ENCODE data around the gene SSH3. TPM values are rescaled to one million over a fixed set of nuclear protein-coding genes. Genes with fewer than 3 reads are reported as not detected.
"Not testable (repeated sequence)": the region's sequence is repeated elsewhere in the genome, so short reads cannot be mapped to it uniquely, and the experiment has no call there.

The SSH3 gene
- total RNA-seq, 1 donor from 2014 or later = 7.6 TPM

DNA sequence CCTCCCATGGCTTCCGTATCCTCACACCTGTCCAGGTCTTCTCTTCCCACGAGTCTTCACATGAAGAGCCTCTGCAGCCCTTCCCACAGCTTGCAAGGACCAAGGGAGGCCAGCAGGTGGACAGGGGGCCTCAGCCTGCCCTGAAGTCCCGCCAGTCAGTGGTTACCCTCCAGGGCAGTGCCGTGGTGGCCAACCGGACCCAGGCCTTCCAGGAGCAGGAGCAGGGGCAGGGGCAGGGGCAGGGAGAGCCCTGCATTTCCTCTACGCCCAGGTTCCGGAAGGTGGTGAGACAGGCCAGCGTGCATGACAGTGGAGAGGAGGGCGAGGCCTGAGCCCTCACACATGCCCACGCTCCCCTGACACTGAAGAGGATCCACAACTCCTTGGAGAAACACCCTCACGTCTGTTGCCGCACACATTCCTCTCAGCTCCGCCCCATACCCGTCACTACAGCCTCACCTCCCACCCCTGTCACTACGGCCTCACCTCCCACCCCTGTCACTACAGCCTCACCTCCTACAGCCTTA lies 8.3 kb downstream of the SSH3 start:
- no peak for DNase-seq (ENCODE audit: low read depth, low spot score)

DNA sequence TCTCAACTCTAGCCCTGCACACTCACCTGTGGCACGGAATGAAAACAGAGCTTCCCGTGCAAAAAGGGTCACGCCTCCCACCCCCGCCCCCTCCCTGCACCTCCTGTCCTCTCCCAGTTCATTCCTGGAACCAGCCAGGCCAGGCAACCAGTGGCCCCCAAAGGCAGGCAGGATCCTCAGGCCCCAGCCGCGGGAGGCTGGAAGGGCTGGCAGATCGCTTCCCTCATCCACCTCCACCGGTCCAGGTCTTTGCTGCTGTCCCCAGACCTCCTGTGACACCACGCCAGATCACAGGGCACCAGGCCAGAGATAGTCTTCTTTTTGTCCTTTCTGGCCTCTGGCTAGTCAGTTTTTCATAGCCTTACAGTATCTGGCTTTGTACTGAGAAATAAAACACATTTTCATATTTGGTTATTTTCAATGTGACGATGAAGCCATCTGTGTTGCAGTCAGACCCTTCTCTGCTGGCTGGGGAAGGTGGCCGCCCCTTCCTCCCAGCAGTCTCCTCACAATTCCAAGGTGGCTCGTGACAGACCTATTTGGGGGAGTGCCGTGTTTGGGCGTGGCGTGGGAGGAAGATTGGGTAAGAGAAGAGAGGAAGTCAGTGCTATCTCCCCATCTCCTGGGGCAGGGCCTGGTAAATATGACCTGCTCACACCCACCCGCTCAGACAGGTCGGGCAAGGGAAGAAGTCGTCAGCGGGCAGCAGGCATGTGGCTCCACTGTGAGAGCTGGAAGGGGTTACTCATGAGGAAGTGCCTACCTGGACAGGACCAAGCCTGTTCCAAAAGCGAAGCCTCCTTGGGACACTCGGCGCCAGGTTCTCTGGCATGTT lies 9.1 kb downstream of the SSH3 start:
- no peak for DNase-seq (ENCODE audit: low read depth, low spot score)

DNA sequence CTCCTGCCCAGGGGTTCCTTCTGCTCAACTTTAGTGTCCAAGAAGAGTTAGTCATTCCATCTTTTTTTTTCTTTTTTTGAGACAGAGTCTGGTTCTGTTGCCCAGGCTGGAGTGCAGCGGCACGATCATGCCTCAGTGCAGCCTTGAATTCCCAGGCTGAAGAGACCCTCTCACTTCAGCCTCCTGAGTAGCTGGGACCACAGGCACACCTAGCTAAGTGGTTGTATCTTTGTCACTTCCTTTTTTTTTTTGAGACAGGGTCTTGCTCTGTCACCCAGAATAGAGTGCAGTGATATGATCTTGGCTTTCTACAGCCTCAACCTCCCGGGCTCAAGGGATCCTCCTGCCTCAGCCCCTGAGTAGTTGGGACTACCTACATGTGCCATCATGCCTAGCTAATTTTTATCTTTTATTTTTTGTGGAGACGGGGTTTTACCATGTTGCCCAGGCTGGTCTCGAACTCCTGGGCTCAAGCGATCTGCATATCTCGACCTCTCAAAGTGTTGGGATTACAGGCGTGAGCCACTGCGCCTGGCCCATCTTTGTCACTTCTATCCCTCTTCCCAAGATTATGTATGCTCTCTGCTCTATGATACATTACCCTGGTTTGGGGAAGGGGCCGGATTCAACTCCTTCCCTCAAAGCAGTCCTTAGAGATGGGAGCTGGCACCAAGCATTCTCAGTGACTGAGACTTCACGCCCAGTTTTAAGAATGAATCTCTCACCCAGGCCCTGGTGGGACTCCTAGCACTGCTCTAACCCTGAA lies 10.0 kb downstream of the SSH3 start:
- no peak for DNase-seq (ENCODE audit: low read depth, low spot score)

DNA sequence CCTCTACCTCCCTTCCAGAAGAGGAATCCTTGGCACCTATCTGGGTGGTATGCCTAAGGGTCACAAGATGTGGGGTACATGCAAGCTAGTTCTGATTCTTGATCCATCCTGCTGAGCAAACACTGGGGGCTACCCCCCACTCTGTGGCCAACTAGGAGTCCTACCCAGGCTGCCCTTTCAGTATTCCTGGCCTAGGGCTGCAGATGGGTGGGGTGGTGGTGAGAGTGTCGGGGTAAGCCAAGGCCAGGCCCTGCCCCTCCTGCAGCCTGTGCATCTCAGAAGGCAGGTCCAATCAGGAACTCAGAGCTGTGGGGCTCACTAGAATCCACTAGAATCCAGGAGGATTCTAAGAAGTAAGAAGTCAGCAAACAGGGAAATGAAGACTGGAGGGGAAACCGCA lies 10.9 kb downstream of the SSH3 start:
- no peak for DNase-seq (ENCODE audit: low read depth, low spot score)

- DNase-seq (ENCODE audit: low read depth, low spot score) = no peak
These were observed 12.1 kb downstream of the SSH3 start for GRCh38 chr11:67315325-67315909.

- DNase-seq (ENCODE audit: low read depth, low spot score) = no peak
These were observed 13.5 kb downstream of the SSH3 start for GRCh38 chr11:67316882-67317204.

- peak; percentile 57 for DNase-seq (ENCODE audit: low read depth, low spot score)
These were observed 14.0 kb downstream of the SSH3 start for GRCh38 chr11:67317205-67317887.

DNA sequence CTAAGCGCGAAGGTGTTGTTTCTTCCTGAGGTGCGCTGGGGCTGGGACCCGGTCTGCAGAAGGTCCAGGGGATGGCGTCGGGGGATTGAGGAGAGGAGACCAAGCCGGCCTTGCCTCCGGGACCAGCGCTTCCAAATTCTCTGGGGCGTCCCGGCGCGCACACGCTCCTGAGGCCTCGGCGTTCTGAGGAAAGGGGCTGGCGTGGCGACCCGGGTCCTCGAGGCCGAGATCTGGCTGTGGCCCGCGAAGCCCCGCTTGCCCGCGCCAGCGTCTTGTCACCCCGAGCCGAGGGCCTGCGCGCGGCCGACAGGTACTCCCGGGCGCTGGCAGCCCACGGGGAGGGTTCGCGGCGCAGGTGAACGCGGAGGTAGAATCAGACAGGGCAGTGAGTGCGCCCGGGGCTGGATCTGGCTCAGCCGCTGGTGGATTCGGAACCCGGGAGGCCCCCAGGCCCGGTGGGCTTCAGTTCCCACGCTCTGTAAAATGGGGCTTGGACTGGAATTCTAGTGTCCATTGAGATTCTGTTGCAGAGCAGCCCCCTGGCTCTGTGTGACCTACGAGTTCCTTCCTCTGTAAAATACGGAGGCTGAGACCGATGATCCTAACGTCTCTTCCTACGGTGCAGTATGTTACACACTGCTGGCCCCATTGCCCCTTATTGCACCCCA lies 14.7 kb downstream of the SSH3 start:
- no peak for DNase-seq (ENCODE audit: low read depth, low spot score)

DNA sequence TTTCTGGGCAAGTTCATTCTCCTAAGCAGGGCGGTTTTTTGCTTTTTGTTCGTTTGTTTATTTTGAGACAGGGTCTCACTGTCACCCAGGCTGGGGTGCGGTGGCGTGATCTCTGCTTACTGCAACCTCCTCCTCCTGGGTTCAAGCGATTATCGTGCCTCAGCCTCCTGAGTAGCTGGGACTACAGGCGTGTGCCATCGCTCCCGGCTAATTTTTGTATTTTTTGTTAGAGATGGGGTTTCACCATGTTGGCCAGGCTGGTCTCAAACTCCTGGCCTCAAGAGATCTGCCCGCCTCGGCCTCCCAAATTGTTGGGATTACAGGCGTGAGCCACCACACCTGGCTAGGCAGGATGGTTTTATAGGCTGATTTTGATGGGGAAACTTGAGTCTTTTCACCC lies 15.5 kb downstream of the SSH3 start:
- not testable (repeated sequence) for DNase-seq (ENCODE audit: low read depth, low spot score)

GRCh38 chr11:67320011-67320410 lies 16.7 kb downstream of the SSH3 start:
- no peak for DNase-seq (ENCODE audit: low read depth, low spot score)

DNA sequence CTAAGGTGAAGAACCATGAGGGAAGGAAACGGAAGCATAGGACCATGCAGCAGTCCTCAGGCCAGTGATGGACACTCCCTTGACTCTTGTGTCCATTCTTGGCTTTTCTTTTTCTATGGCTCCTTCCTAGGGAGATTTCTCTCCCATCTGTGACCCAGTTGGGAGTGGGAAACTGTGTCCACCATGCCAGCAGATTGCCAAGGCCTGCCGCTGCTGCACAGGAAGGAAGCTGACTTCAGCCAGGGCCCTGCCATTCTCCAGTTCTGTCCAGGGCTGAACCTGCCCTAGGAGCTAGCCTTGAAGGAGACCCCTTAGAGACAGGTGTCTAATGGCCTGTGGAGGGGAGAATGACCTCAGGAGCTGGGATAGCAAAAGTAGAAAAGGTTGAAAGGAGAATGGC lies 17.4 kb downstream of the SSH3 start:
- DNase-seq (ENCODE audit: low read depth, low spot score) = no peak

DNA sequence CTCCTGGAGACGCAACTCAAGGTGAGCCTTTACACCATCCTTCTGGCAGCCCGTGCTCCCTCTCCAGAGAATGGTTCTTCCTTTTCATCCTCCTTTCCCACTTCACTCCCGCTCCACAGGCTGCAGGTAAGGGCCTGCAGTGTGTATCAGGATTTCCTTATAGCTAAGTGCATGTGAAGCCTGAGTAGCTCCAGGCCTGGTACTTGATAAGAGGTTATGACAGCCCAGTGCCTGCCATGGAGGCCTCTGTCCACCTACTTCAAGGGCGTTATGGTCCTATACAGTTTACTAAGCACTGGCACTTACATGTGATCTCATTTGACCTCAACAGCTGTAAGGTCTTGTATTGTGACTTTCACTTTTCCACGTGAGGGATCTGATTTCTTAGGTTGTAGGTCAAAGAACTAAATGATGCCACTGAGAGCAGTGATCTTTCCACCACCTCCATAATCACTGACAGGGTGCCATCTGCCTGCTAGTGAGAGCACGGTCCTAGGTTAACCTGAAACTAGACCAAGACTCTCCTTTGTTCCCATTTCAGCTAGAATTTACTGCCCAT lies 18.1 kb downstream of the SSH3 start:
- DNase-seq (ENCODE audit: low read depth, low spot score) = no peak

GRCh38 chr11:67322049-67322448 lies 18.7 kb downstream of the SSH3 start:
- DNase-seq (ENCODE audit: low read depth, low spot score) = no peak

DNA sequence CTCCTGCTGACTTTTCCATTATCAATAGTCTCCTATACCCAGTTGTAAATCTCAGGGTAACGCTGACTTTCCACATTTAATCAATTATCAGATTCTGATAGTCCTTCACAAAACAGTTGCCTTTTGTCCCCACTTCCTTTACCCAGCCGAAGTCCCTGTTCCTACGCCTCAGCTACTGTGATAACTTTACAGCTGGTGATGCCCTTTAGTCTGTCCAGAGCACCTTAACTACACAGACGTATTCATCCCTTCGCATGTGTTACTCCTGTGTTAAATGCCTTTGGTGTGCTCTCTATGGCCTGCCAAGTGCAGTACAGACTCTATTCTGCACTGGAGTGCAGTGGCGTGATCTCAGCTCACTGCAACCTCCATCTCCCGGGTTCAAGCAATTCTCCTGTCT lies 20.2 kb downstream of the SSH3 start:
- DNase-seq (ENCODE audit: low read depth, low spot score) = no peak

GRCh38 chr11:67332081-67332691 lies 28.9 kb downstream of the SSH3 start:
- DNase-seq (ENCODE audit: low read depth, low spot score) = no peak

- DNase-seq (ENCODE audit: low read depth, low spot score) = no peak
These were observed 33.9 kb downstream of the SSH3 start for GRCh38 chr11:67337257-67337656.

DNA sequence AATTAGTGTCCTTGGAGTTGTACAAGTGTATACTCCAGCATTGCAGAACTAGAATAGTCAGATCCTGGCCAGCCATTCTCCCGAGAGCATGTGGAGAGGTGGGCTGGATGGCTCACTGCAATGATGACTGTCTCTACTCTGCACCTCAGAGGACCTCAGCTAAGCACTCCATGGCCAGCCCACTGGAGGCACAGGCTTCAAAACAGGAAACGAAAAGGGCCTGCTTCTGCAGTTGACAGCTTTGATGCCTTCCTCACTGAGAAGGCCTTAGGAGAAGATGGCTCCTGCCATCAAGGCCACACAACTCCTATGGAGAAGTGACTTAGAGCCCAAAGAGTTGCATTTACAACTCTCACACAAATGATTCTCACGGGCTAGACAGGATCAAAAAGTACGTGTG lies 40.9 kb downstream of the SSH3 start:
- no peak for DNase-seq (ENCODE audit: low read depth, low spot score)

DNA sequence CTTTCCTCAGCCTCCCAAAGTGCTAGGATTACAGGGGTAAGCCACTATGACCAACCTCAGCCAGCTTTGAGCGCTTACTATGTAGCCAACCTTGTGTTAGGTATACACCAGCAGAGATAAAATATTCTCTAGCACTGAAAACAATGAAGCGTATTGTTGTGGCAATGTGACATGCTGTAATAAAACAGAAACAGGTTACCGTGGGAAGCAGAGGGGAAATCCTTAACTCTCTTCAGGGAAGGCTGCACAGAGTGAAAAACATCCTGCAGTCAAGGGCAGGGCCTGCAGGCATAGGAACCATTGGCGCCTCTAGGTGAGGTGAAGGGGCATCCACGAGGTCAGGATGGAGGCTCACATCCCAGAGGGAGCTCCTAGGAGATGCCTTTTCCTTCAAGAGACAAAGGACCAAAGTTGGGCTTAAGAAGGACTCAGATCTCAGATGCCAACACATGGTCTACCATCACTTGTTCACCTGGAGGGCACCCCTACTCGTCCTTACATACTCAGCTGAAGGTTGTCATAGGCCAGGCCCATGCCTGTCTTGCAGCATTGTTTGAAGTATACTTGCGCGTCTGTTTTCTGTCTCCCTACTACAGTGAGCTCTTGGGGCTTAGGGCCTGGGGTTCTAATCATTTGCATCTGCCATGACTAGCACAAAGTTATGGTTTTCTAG lies 42.1 kb downstream of the SSH3 start:
- DNase-seq (ENCODE audit: low read depth, low spot score) = no peak

DNA sequence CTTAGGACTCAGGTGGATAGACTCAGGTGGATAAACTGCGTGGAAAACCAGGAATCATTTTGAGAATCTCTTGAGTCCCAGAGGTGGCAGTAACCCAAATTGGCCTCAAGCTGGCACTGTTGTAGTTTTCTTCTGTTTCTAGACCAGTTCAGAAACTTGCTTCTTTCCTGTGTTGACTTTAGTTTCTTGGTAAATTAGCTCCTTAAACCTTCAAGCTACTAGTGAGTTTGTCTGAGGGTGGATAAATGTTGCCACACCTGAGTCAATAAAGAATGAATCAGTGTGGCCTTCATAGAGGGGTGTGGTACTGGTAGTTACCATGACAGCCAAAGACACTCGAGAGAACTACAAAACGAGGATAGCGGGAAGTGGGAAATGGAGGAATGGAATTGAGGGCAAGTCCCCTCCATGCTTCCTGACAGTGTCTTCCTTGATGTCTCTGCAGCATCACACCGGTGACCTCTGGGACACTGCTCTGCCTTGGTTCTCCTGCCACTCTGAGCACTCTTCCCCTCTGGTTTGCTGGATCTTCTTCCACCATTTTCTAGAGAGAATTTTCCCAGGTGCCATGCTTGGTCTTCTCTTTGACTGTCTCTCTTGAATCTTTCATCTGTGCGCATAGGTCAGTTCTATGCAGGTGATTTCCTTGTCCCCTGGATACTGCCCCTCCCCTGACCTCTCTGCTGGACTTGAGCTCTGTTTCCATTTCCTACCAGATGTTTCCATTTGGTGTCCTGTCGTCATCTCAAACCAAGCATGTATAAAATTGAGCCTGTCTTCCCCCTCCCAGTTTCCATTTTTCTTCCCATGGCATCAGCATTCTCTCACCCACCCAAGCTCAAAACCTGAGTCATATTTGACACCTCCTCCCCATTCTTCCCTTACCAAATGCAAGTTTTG lies 42.8 kb downstream of the SSH3 start:
- no peak for DNase-seq (ENCODE audit: low read depth, low spot score)

All from pulmonary artery endothelial cell (primary cell).